CD14-positive monocyte (primary cell): ENCODE data around the gene UBE2D1. TPM values are rescaled to one million over a fixed set of nuclear protein-coding genes. Genes with fewer than 3 reads are reported as not detected.

Source experiments
- DNase-seq, 3 donors: peaks; one replicate each; pipeline ENCODE4 v3.0.0-alpha.2; 2011 to 2022
- H2AFZ ChIP-seq: 2 replicates; pipeline ENCODE4 v1.6.0; 2012; ENCODE audit warnings: mild to moderate bottlenecking, low read depth, low read length, inconsistent platforms; ENCODE audit not compliant: insufficient read depth, poor library complexity, severe bottlenecking
- H3K27ac ChIP-seq, 2 donors: 1 replicate in 1 of 2; 2 replicates in 1 of 2; pipeline ENCODE4 v1.5.1; 2012 to 2013; ENCODE audit warnings: low read length in 2 of 2, control low read depth in 1 of 2, inconsistent platforms in 1 of 2, low read depth in 1 of 2, mild to moderate bottlenecking in 1 of 2
- H3K27me3 ChIP-seq, 2 donors: one replicate each; pipeline versions ENCODE4 v1.6.0 to v1.6.1; 2011 to 2013; ENCODE audit warnings: low read length in 2 of 2; ENCODE audit not compliant: control insufficient read depth in 2 of 2, insufficient read depth in 2 of 2
- H3K36me3 ChIP-seq, 2 donors: replicated peaks in 1 of 2; 1 replicate in 1 of 2; 2 replicates in 1 of 2; pipeline versions ENCODE4 v1.5.1 to v1.6.1; 2012 to 2013; ENCODE audit warnings: low read length in 2 of 2, control low read depth in 1 of 2, inconsistent platforms in 1 of 2, mild to moderate bottlenecking in 1 of 2; ENCODE audit not compliant: insufficient read depth in 2 of 2, control insufficient read depth in 1 of 2
- H3K4me1 ChIP-seq, 2 donors: 1 replicate in 1 of 2; 2 replicates in 1 of 2; pipeline versions ENCODE4 v1.5.1 to v1.6.1; 2012 to 2013; ENCODE audit warnings: low read length in 2 of 2, control low read depth in 1 of 2, inconsistent platforms in 1 of 2, mild to moderate bottlenecking in 1 of 2, moderate library complexity in 1 of 2; ENCODE audit not compliant: insufficient read depth in 2 of 2, control insufficient read depth in 1 of 2
- H3K4me2 ChIP-seq: replicated peaks from 2 replicates; pipeline ENCODE3; 2012; ENCODE audit warnings: low read length, moderate library complexity, mild to moderate bottlenecking; ENCODE audit not compliant: poor library complexity, severe bottlenecking; ENCODE audit errors: extremely low read depth
- H3K4me3 ChIP-seq, 3 experiments: fragments of 200-600 bp in 1 of 3; sonication (generic) in 1 of 3; replicated peaks in 1 of 3; 1 replicate in 2 of 3; 2 replicates in 1 of 3; pipeline ENCODE4 v1.5.1; 2011 to 2013; ENCODE audit warnings: low read length in 3 of 3, mild to moderate bottlenecking in 3 of 3, control low read depth in 2 of 3, low read depth in 2 of 3, inconsistent platforms in 1 of 3, moderate library complexity in 1 of 3
- H3K79me2 ChIP-seq: 2 replicates; pipeline ENCODE4 v1.6.0; 2012; ENCODE audit warnings: mild to moderate bottlenecking, control low read depth, inconsistent platforms, low read length, moderate library complexity; ENCODE audit not compliant: insufficient read depth
- H3K9ac ChIP-seq: 2 replicates; pipeline ENCODE4 v1.6.0; 2017; ENCODE audit warnings: low read length, mild to moderate bottlenecking; ENCODE audit not compliant: insufficient read depth, poor library complexity, severe bottlenecking
- H3K9me3 ChIP-seq, 2 donors: replicated peaks in 1 of 2; 1 replicate in 1 of 2; 2 replicates in 1 of 2; pipeline versions ENCODE4 v1.5.1 to v1.6.1; 2012 to 2013; ENCODE audit warnings: low read length in 2 of 2, control low read depth in 1 of 2; ENCODE audit not compliant: control insufficient read depth in 1 of 2, insufficient read depth in 1 of 2
- H4K20me1 ChIP-seq: 2 replicates; pipeline ENCODE4 v1.6.0; 2012; ENCODE audit warnings: mild to moderate bottlenecking, low read length, control low read depth, moderate library complexity; ENCODE audit not compliant: insufficient read depth
- H3K27ac Mint-ChIP-seq, 7 donors: one replicate each; pipeline ENCODE4 v1.8.0; 2020; ENCODE audit warnings: mild to moderate bottlenecking in 7 of 7, mixed read lengths in 7 of 7, moderate library complexity in 6 of 7, inconsistent platforms in 2 of 7
- H3K27me3 Mint-ChIP-seq, 3 donors: one replicate each; pipeline ENCODE4 v1.8.0; 2021 to 2022; ENCODE audit warnings: low read depth in 3 of 3, mild to moderate bottlenecking in 3 of 3, mixed read lengths in 3 of 3, moderate library complexity in 3 of 3, inconsistent platforms in 1 of 3
- H3K36me3 Mint-ChIP-seq, 2 donors: one replicate each; pipeline ENCODE4 v1.8.0; 2020; ENCODE audit warnings: mixed read lengths in 2 of 2, inconsistent platforms in 1 of 2, mild to moderate bottlenecking in 1 of 2
- H3K4me1 Mint-ChIP-seq: one replicate; pipeline ENCODE4 v1.8.0; 2020; ENCODE audit warnings: mild to moderate bottlenecking, mixed read lengths
- H3K4me3 Mint-ChIP-seq, 2 donors: one replicate each; pipeline ENCODE4 v1.8.0; 2020; ENCODE audit warnings: mild to moderate bottlenecking in 2 of 2, mixed read lengths in 2 of 2, moderate library complexity in 1 of 2
- H3K9me3 Mint-ChIP-seq, 7 donors: one replicate each; pipeline ENCODE4 v1.8.0; 2020 to 2022; ENCODE audit warnings: mixed read lengths in 7 of 7, mild to moderate bottlenecking in 6 of 7, moderate library complexity in 6 of 7, inconsistent platforms in 2 of 7
- intact Hi-C, 2 donors: fragments of 100-400 bp; cut with micrococcal nuclease; formaldehyde crosslinking; loops; one replicate each; pipeline versions ENCODE4 v1.15.0 to v1.15.1; 2023
- polyA plus RNA-seq, 3 donors: library from polyadenylated mRNA; depleted of rRNA in 1 of 3; unstranded in 2 of 3; stranded (reverse) in 1 of 3; fragments of 300-500 nt in 2 of 3; fragments of >200 nt in 1 of 3; fragmentation: Illumina TruSeq in 2 of 3; gene quantifications; 1 replicate in 2 of 3; 2 replicates in 1 of 3; pipeline ENCODE4 v1.2.3, GENCODE V29; 2012 to 2021
- TF ChIP-seq, protein P1 (sequence below): fragments of 200-600 bp; IDR thresholded peaks from one replicate; pipeline ENCODE4 v1.8.0; 2022; ENCODE audit warnings: antibody characterized with exemption, mild to moderate bottlenecking

UBE2D1 gene
- polyA plus RNA-seq, 3 donors: 47.7 to 119 (median 107) TPM

DNA sequence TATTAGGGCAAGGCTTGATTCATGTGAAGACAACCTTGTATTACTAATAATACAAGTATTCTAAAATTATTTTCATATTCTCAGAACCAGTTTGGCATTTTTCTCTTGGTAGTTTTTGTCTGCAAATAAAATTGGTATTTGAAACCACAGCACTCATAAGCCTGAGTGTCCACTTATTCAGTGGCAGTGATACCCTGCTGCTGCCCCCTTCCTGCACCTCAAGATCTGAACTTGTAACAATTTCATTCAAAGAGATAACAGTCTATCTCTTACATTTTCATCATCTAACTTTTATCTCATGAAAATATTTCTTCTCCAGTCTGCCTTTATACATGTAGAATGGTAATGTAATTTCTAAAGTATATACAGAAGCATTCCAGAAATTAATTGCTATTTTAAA is 59.7 kb downstream of the UBE2D1 start:
- H3K27ac ChIP-seq: peak overlapping the region in 1 of 2 donors; percentile 22

DNA sequence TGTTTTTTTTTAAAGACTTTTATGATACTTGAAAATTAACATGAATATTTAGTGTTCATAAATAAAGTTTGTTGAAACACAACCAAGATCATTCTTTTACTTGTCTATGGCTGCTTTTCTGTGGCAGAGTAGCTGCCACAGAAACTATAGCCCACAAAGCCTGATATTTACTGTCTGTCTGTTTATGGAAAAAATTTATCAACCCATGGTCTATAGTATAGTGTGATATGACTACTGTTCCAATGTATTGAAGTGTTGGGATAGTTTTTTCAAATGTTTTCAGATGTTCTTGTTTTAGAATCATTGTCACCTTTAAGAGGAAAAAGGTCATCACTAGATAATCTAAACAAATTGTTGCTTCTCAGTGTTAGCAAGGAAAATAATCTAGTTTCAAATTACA is 61.3 kb downstream of the UBE2D1 start:
- DNase-seq: no peak
- no peaks in the 10 kb centered on the region for H3K4me1 Mint-ChIP-seq
- H3K4me1 ChIP-seq: no peaks in the 10 kb centered on the region
- TF ChIP-seq, protein P1, sequence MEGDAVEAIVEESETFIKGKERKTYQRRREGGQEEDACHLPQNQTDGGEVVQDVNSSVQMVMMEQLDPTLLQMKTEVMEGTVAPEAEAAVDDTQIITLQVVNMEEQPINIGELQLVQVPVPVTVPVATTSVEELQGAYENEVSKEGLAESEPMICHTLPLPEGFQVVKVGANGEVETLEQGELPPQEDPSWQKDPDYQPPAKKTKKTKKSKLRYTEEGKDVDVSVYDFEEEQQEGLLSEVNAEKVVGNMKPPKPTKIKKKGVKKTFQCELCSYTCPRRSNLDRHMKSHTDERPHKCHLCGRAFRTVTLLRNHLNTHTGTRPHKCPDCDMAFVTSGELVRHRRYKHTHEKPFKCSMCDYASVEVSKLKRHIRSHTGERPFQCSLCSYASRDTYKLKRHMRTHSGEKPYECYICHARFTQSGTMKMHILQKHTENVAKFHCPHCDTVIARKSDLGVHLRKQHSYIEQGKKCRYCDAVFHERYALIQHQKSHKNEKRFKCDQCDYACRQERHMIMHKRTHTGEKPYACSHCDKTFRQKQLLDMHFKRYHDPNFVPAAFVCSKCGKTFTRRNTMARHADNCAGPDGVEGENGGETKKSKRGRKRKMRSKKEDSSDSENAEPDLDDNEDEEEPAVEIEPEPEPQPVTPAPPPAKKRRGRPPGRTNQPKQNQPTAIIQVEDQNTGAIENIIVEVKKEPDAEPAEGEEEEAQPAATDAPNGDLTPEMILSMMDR: no peak
- peaks cover 61 to 66% of the 10 kb centered on the region in 2 donors for H3K36me3 Mint-ChIP-seq
- no peak overlapping the region for H2AFZ ChIP-seq
- H3K27me3 Mint-ChIP-seq: no peaks in the 10 kb centered on the region
- H3K27ac Mint-ChIP-seq: no peak overlapping the region
- no peak overlapping the region for H3K27ac ChIP-seq
- H4K20me1 ChIP-seq: peaks cover 4% of the 10 kb centered on the region
- H3K9me3 ChIP-seq: no peaks in the 10 kb centered on the region
- no peak overlapping the region for H3K4me2 ChIP-seq
- peaks cover 55 to 72% of the 10 kb centered on the region in 2 donors for H3K36me3 ChIP-seq
- no peak overlapping the region for H3K4me3 ChIP-seq
- no peak overlapping the region for H3K9ac ChIP-seq
- intact Hi-C loops: no loop called here
- no peaks in the 10 kb centered on the region for H3K9me3 Mint-ChIP-seq
- no peaks in the 10 kb centered on the region for H3K27me3 ChIP-seq
- no peak overlapping the region for H3K4me3 Mint-ChIP-seq
- H3K79me2 ChIP-seq: no peaks in the 10 kb centered on the region

More for the DNA sequence above, 59.7 kb downstream of the UBE2D1 start:
- Histone ChIP-seq H3K36me3 (peaks cover 71 to 88% of the 10 kb centered on the region in 2 donors), H3K9ac (no peak overlapping the region), H4K20me1 (peaks cover 11% of the 10 kb centered on the region), H3K4me2 (no peak overlapping the region), H3K79me2 (no peaks in the 10 kb centered on the region), H3K4me1 (no peaks in the 10 kb centered on the region), H3K27me3 (no peaks in the 10 kb centered on the region), H3K9me3 (no peaks in the 10 kb centered on the region), H2AFZ (no peak overlapping the region), H3K4me3 (no peak overlapping the region)
- TF ChIP-seq, protein P1: no peak
- Mint-ChIP-seq H3K9me3 (no peaks in the 10 kb centered on the region), H3K27ac (no peak overlapping the region), H3K36me3 (peaks cover 68 to 78% of the 10 kb centered on the region in 2 donors), H3K4me3 (no peak overlapping the region), H3K4me1 (peaks cover 1% of the 10 kb centered on the region), H3K27me3 (no peaks in the 10 kb centered on the region)
- DNase-seq: no peak
- intact Hi-C loops: no loop called here
